HG02870 (cell line): ENCODE data around the gene ATAD2B.
"Not testable (repeated sequence)": the region's sequence is repeated elsewhere in the genome, so short reads cannot be mapped to it uniquely, and the experiment has no call there.

Experiments used
- ATAC-seq: cut with Tn5 transposase; IDR thresholded peaks from one replicate; pipeline ENCODE4 v1.9.1; 2021; ENCODE audit warnings: mild to moderate bottlenecking, moderate library complexity; ENCODE audit not compliant: unreplicated experiment

Gene ATAD2B

GRCh38 chr2:23801396-23801795, 125.5 kb downstream of the ATAD2B start:
- ATAC-seq: no peak

GRCh38 chr2:23794234-23794633, 132.7 kb downstream of the ATAD2B start:
- no peak for ATAC-seq

- ATAC-seq: no peak
Observed at GRCh38 chr2:23793476-23793875, 133.4 kb downstream of the ATAD2B start.

- no peak for ATAC-seq
Observed at GRCh38 chr2:23791030-23791429, 135.9 kb downstream of the ATAD2B start.

- ATAC-seq: no peak
Observed at GRCh38 chr2:23789012-23789411, 137.9 kb downstream of the ATAD2B start.

- peak; percentile 89 for ATAC-seq
Observed at GRCh38 chr2:23788100-23788499, 138.8 kb downstream of the ATAD2B start.

- no peak for ATAC-seq
Observed at GRCh38 chr2:23784971-23785370, 142.0 kb downstream of the ATAD2B start.

- ATAC-seq: no peak
Observed at GRCh38 chr2:23782646-23783045, 144.3 kb downstream of the ATAD2B start.

GRCh38 chr2:23782126-23782525, 144.8 kb downstream of the ATAD2B start:
- ATAC-seq: no peak

GRCh38 chr2:23780465-23780864, 146.5 kb downstream of the ATAD2B start:
- not testable (repeated sequence) for ATAC-seq

GRCh38 chr2:23777826-23778225, 149.1 kb downstream of the ATAD2B start:
- ATAC-seq: no peak

- no peak for ATAC-seq
Observed at GRCh38 chr2:23776021-23776420, 150.9 kb downstream of the ATAD2B start.

- no peak for ATAC-seq
Observed at GRCh38 chr2:23772684-23773083, 154.2 kb downstream of the ATAD2B start.

GRCh38 chr2:23772056-23772455, 154.9 kb downstream of the ATAD2B start:
- no peak for ATAC-seq

- ATAC-seq: no peak
Observed at GRCh38 chr2:23769364-23769763, 157.6 kb downstream of the ATAD2B start.

- ATAC-seq: no peak
Observed at GRCh38 chr2:23767876-23768621, 158.9 kb downstream of the ATAD2B start.

- no peak for ATAC-seq
Observed at GRCh38 chr2:23762141-23762540, 164.8 kb downstream of the ATAD2B start.

- ATAC-seq: no peak
Observed at GRCh38 chr2:23761638-23762037, 165.3 kb downstream of the ATAD2B start.

- ATAC-seq: no peak
Observed at GRCh38 chr2:23760736-23761135, 166.2 kb downstream of the ATAD2B start.

- no peak for ATAC-seq
Observed at GRCh38 chr2:23757686-23758433, 169.1 kb downstream of the ATAD2B start.

- ATAC-seq: no peak
Observed at GRCh38 chr2:23756593-23757292, 170.2 kb downstream of the ATAD2B start.

GRCh38 chr2:23754970-23755369, 172.0 kb downstream of the ATAD2B start:
- no peak for ATAC-seq
